ENCODE results near the gene RASL10B.

GRCh38 chr17:35740997-35741931, 9.8 kb downstream of the RASL10B start:
- TF ChIP-seq CTCF (IDR thresholded peaks at IDR 0.05; ENCODE audit: low read depth, low read length, poor library complexity, severe bottlenecking), result no peak
- no peak for TF ChIP-seq EZH2phosphoT487 (IDR thresholded peaks at IDR 0.05; ENCODE audit: borderline replicate concordance, low read length)

Data from DOHH2 (cell line).